Endothelial cell of umbilical vein (primary cell): ENCODE measurements around the gene ADARB2. TPM values are rescaled to one million over a fixed set of nuclear protein-coding genes. Genes with fewer than 3 reads are reported as not detected.

ENCODE experiments used
- BruUV-seq: library from RNA; stranded (reverse); fragments of 400-500 nt; replicated peaks from 2 replicates; lab custom pipeline; 2021; lab: Mats Ljungman, UMichigan
- CTCF ChIA-PET: fragments of 300-600, 350-600 bp; sonication (Branson Sonifier 250); formaldehyde crosslinking; loops from one replicate; lab custom pipeline; 2021; ENCODE audit warnings: antibody characterized with exemption, inconsistent platforms; lab: Charles Lee
- POLR2A ChIA-PET: fragments of 300-600, 350-600 bp; sonication (Branson Sonifier 250); formaldehyde crosslinking; loops from one replicate; lab custom pipeline; 2021; ENCODE audit warnings: antibody characterized with exemption, inconsistent platforms; lab: Charles Lee
- DNase-seq: peaks from one replicate; pipeline ENCODE4 v3.0.0-alpha.2; 2011; ENCODE audit warnings: low read depth, low spot score
- FAIRE-seq: peaks from 2 replicates; lab custom pipeline; 2011; peaks lifted over from hg19 to GRCh38; lab: Jason Lieb, UNC
- H2AFZ ChIP-seq: 2 replicates; pipeline ENCODE4 v1.6.0; 2012; ENCODE audit warnings: low read depth, low read length, control low read depth, inconsistent platforms
- H3K27ac ChIP-seq: 2 replicates; pipeline ENCODE4 v1.5.1; 2011; ENCODE audit warnings: low read depth, mild to moderate bottlenecking, control low read depth, low read length, moderate library complexity; ENCODE audit not compliant: insufficient read depth
- H3K27me3 ChIP-seq, 2 experiments: 2 replicates each; pipeline versions ENCODE4 v1.6.0 to v1.6.1; 2011; ENCODE audit warnings: low read length in 2 of 2, mixed read lengths in 1 of 2; ENCODE audit not compliant: control insufficient read depth in 2 of 2, insufficient read depth in 2 of 2
- H3K36me3 ChIP-seq, 2 experiments: 2 replicates in 1 of 2; 3 replicates in 1 of 2; pipeline ENCODE4 v1.5.1; 2011; ENCODE audit warnings: low read length in 2 of 2, mild to moderate bottlenecking in 1 of 2, moderate library complexity in 1 of 2; ENCODE audit not compliant: control insufficient read depth in 2 of 2, insufficient read depth in 2 of 2; ENCODE audit errors: extremely low read depth in 1 of 2
- H3K4me1 ChIP-seq: 3 replicates; pipeline ENCODE4 v1.5.1; 2011; ENCODE audit warnings: mild to moderate bottlenecking, low read length; ENCODE audit not compliant: control insufficient read depth, insufficient read depth; ENCODE audit errors: extremely low read depth
- H3K4me2 ChIP-seq: 2 replicates; pipeline ENCODE4 v1.6.1; 2011; ENCODE audit warnings: low read length, control low read depth, mixed read lengths; ENCODE audit not compliant: insufficient read depth
- H3K4me3 ChIP-seq, 3 experiments: fragments of 200-600 bp in 1 of 3; sonication (generic), shearing (Covaris generic) in 1 of 3; replicated peaks in 1 of 3; 2 replicates each; pipeline ENCODE4 v1.5.1; 2011 to 2016; ENCODE audit warnings: control low read depth in 3 of 3, low read length in 3 of 3, mild to moderate bottlenecking in 2 of 3, inconsistent platforms in 1 of 3, low read depth in 1 of 3, moderate library complexity in 1 of 3; ENCODE audit not compliant: insufficient read depth in 1 of 3
- H3K79me2 ChIP-seq: 2 replicates; pipeline ENCODE4 v1.6.0; 2012; ENCODE audit warnings: low read length, inconsistent platforms; ENCODE audit not compliant: control insufficient read depth, insufficient read depth
- H3K9ac ChIP-seq: replicated peaks from 2 replicates; pipeline ENCODE3; 2011; ENCODE audit warnings: low read length, control low read depth; ENCODE audit not compliant: insufficient read depth; ENCODE audit errors: extremely low read depth
- H3K9me1 ChIP-seq: replicated peaks from 3 replicates; pipeline ENCODE4 v1.6.0; 2011; ENCODE audit warnings: mild to moderate bottlenecking, low read length; ENCODE audit not compliant: control insufficient read depth, insufficient read depth; ENCODE audit errors: extremely low read depth
- H3K9me3 ChIP-seq: replicated peaks from 2 replicates; pipeline ENCODE4 v1.5.1; 2012; ENCODE audit warnings: low read length, inconsistent platforms; ENCODE audit not compliant: control insufficient read depth, insufficient read depth
- H4K20me1 ChIP-seq: replicated peaks from 2 replicates; pipeline ENCODE3; 2011; ENCODE audit warnings: mild to moderate bottlenecking, low read length; ENCODE audit not compliant: control insufficient read depth, insufficient read depth; ENCODE audit errors: extremely low read depth
- EZH2 ChIP-seq: IDR thresholded peaks from 2 replicates; pipeline ENCODE4 v1.6.1; 2012; ENCODE audit warnings: borderline replicate concordance, low read depth, mild to moderate bottlenecking, moderate library complexity, low read length, inconsistent platforms; ENCODE audit not compliant: severe bottlenecking
- FOS ChIP-seq: IDR thresholded peaks from 2 replicates; pipeline ENCODE4 v1.6.1; 2011; ENCODE audit warnings: mild to moderate bottlenecking, low read length, moderate library complexity, borderline replicate concordance; ENCODE audit not compliant: insufficient read depth
- GATA2 ChIP-seq: IDR thresholded peaks from 2 replicates; pipeline ENCODE4 v1.7.0; 2011; ENCODE audit warnings: low read depth, mild to moderate bottlenecking, moderate library complexity, mixed read lengths, low read length; ENCODE audit not compliant: insufficient read length, insufficient read depth
- JUN ChIP-seq: IDR thresholded peaks from 2 replicates; pipeline ENCODE4 v1.6.1; 2011; ENCODE audit warnings: borderline replicate concordance, low read depth; ENCODE audit not compliant: insufficient read length, insufficient read depth
- MAX ChIP-seq: IDR thresholded peaks from 2 replicates; pipeline ENCODE4 v1.6.1; 2011; ENCODE audit not compliant: insufficient read depth, insufficient read length
- MYC ChIP-seq: IDR thresholded peaks from one replicate; pipeline ENCODE4 v1.6.1; 2011; ENCODE audit warnings: mild to moderate bottlenecking, low read depth, low read length
- POLR2A ChIP-seq: IDR thresholded peaks from 2 replicates; pipeline ENCODE4 v1.6.1; 2012; ENCODE audit warnings: low read depth, mild to moderate bottlenecking, control low read depth, low read length
- POLR2AphosphoS5 ChIP-seq: IDR thresholded peaks from 2 replicates; pipeline ENCODE4 v1.6.1; 2012; ENCODE audit warnings: low read depth, mild to moderate bottlenecking, control low read depth, low read length, moderate library complexity; ENCODE audit not compliant: insufficient read depth
- dilution Hi-C: fragments of 300-500 bp; cut with MboI; formaldehyde crosslinking; loops from one replicate; pipeline ENCODE4 v1.15.0; 2019; ENCODE audit warnings: low sequenced_read_pairs; ENCODE audit not compliant: extremely low pct_ligation_motif_present
- intact Hi-C: fragments of 100-400 bp; cut with micrococcal nuclease; formaldehyde crosslinking; loops from one replicate; pipeline ENCODE4 v1.10.0; 2022
- polyA plus RNA-seq, 4 experiments: library from polyadenylated mRNA; depleted of rRNA in 3 of 4; stranded (reverse) in 3 of 4; unstranded in 1 of 4; fragments of >200 nt; gene quantifications; 2 replicates each; pipeline versions ENCODE4 v1.2.1 to v1.2.3, GENCODE V29; 2011 to 2012; ENCODE audit warnings: missing spikeins in 1 of 4
- total RNA-seq: library from RNA; stranded (reverse); gene quantifications from 2 replicates; pipeline ENCODE4 v1.2.3, GENCODE V29; 2021
- TF ChIP-seq, protein P1 (sequence below), 2 donors: IDR thresholded peaks; 1 replicate in 1 of 2; 2 replicates in 1 of 2; pipeline ENCODE4 v1.5.1; 2011; ENCODE audit warnings: low read length in 2 of 2, mild to moderate bottlenecking in 2 of 2, moderate library complexity in 2 of 2, control low read depth in 1 of 2, inconsistent platforms in 1 of 2, low read depth in 1 of 2; ENCODE audit not compliant: insufficient read depth in 1 of 2; ENCODE audit errors: extremely low read depth in 1 of 2

The ADARB2 gene
- total and polyA plus RNA-seq, 2 donors (not counting 3 experiments of a cell fraction or from before 2014, with no cell fraction given) = not detected

DNA sequence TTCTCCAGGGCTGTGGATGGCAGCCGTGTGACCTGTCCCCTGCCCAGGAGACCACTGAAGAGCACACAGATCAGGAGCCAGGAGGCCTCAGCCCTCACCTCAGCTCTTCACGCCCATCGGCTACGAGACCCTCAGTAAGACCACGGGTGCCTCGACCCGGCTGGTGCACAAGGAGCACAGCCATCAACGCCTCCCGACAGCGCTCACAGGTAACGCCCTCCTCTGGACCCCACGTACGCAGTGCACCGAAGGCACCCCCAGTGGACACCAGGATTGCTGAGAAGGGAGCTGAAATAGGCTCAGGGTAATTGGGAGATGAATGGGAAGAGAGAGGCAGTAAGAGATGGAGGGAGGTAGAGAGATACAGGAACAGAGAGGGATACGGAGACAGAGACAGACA is 389.8 kb downstream of the ADARB2 start:
- Histone ChIP-seq H3K4me1 (no peaks in the 10 kb centered on the region), H4K20me1 (no peaks in the 10 kb centered on the region), H3K9me3 (no peaks in the 10 kb centered on the region), H3K9ac (no peak overlapping the region), H3K36me3 (no peaks in the 10 kb centered on the region), H3K27me3 (no peaks in the 10 kb centered on the region), H3K79me2 (no peaks in the 10 kb centered on the region), H3K4me2 (no peak overlapping the region), H2AFZ (no peak overlapping the region), H3K27ac (no peak overlapping the region), H3K4me3 (no peak overlapping the region), H3K9me1 (no peaks in the 10 kb centered on the region)
- dilution Hi-C loops = no loop called here
- CTCF ChIA-PET = interaction anchor here (1.1 kb wide), 1 partner anchor 11 kb away, joined by 3 read pairs; no protein-coding TSS in a partner anchor
- FAIRE-seq (no peak), DNase-seq (no peak)
- TF ChIP-seq FOS = no peak
- POLR2A ChIA-PET = no interaction called here
- intact Hi-C loops = no loop called here
- BruUV-seq = no TSS peak

DNA sequence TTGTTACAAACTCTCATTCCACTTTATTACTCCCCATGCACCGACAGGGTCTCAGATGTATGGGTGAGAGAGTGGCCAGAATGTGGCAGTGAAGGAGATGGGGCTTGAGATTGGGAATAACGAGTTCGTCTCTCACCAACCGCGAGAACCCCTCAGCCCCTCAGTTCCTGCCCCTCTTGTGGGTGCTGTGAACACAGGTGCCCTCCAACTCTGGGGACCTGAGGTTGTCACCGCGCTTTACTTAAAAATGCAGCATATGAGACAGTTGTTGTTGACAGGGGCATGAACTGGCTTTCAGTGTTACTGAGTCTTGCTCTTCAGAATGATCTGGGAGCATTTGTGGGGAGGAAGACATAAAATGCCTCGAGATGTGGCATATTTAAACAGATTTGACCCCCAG is 391.1 kb downstream of the ADARB2 start:
- no peaks in the 10 kb centered on the region for H3K9me3 ChIP-seq
- H3K9ac ChIP-seq = no peak overlapping the region
- H3K4me2 ChIP-seq = no peak overlapping the region
- dilution Hi-C loops = no loop called here
- POLR2A ChIA-PET = no interaction called here
- no peaks in the 10 kb centered on the region for H4K20me1 ChIP-seq
- DNase-seq = no peak
- no peak overlapping the region for H3K4me3 ChIP-seq
- no peak for FAIRE-seq
- no peaks in the 10 kb centered on the region for H3K79me2 ChIP-seq
- TF ChIP-seq MYC = no peak
- no peak for TF ChIP-seq JUN
- no peak for TF ChIP-seq FOS
- TF ChIP-seq GATA2 = no peak
- TF ChIP-seq MAX = no peak
- TF ChIP-seq, protein P1, sequence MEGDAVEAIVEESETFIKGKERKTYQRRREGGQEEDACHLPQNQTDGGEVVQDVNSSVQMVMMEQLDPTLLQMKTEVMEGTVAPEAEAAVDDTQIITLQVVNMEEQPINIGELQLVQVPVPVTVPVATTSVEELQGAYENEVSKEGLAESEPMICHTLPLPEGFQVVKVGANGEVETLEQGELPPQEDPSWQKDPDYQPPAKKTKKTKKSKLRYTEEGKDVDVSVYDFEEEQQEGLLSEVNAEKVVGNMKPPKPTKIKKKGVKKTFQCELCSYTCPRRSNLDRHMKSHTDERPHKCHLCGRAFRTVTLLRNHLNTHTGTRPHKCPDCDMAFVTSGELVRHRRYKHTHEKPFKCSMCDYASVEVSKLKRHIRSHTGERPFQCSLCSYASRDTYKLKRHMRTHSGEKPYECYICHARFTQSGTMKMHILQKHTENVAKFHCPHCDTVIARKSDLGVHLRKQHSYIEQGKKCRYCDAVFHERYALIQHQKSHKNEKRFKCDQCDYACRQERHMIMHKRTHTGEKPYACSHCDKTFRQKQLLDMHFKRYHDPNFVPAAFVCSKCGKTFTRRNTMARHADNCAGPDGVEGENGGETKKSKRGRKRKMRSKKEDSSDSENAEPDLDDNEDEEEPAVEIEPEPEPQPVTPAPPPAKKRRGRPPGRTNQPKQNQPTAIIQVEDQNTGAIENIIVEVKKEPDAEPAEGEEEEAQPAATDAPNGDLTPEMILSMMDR (IDR thresholded peaks at IDR 0.05; ENCODE audit: extremely low read depth in 1 of 2, insufficient read depth in 1 of 2, low read depth in 1 of 2, low read length in 2 of 2) = no peak
- TF ChIP-seq EZH2 = no peak
- no peak for TF ChIP-seq POLR2AphosphoS5
- no peak for TF ChIP-seq POLR2A
- H3K4me1 ChIP-seq = no peaks in the 10 kb centered on the region
- H3K36me3 ChIP-seq = no peaks in the 10 kb centered on the region
- H3K27ac ChIP-seq = no peak overlapping the region
- CTCF ChIA-PET = no interaction called here
- intact Hi-C loops = no loop called here
- no peaks in the 10 kb centered on the region for H3K9me1 ChIP-seq
- no TSS peak for BruUV-seq
- no peaks in the 10 kb centered on the region for H3K27me3 ChIP-seq
- no peak overlapping the region for H2AFZ ChIP-seq
